ENCODE results near the gene GRIA1.

DNA sequence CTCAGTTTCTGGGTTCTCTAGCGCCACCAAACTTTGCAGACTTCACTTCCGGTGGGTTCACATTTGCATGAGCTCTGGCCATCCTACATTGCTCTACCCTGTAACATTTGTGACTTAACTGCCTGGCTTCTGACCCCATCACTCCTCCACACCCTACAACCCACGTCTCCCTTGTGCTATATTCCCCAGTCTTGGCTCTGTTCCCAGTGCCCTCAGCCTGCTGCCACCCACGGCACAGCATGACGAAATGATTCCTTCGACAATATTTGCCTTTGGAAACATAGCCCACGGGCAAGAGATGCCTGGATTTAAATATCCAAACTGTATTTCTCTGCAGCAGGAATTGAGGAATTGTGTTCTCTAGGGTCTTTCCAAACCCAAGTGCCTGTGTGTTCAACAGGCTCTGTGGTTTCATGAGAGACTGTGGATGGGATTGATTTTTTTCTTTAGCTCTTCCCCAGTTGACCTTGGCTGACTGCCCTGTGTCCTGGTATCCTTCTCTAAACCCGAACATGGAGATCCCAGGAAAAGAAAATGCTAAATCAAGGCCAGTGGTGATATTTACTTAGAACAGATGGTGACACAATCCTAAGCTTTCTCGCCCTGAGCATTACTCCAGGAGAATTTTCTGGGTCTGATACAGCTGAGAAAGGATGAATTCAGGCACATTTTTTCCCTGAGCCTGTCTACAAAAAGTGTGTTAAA lies 44.4 kb upstream of the GRIA1 start:
- no peak for TF ChIP-seq EZH2 (IDR thresholded peaks at IDR 0.05)
- no peak for TF ChIP-seq EZH2phosphoT487 (IDR thresholded peaks at IDR 0.05)

Measured in neural progenitor cell (in vitro differentiated cells).